ENCODE data around the gene KCNJ8. TPM values are rescaled to one million over a fixed set of nuclear protein-coding genes. Genes with fewer than 3 reads are reported as not detected.
A peak's percentile ranks its signal among the peaks of the same experiment; 100 is the strongest.
"Not testable (repeated sequence)": the region's sequence is repeated elsewhere in the genome, so short reads cannot be mapped to it uniquely, and the experiment has no call there.

Gene KCNJ8
- polyA plus RNA-seq (2013, experiment 1 of 2; ENCODE audit: insufficient read length), result 1.6 TPM
- polyA plus RNA-seq (2013, experiment 2 of 2; ENCODE audit: insufficient read length), result 1.1 TPM

DNA sequence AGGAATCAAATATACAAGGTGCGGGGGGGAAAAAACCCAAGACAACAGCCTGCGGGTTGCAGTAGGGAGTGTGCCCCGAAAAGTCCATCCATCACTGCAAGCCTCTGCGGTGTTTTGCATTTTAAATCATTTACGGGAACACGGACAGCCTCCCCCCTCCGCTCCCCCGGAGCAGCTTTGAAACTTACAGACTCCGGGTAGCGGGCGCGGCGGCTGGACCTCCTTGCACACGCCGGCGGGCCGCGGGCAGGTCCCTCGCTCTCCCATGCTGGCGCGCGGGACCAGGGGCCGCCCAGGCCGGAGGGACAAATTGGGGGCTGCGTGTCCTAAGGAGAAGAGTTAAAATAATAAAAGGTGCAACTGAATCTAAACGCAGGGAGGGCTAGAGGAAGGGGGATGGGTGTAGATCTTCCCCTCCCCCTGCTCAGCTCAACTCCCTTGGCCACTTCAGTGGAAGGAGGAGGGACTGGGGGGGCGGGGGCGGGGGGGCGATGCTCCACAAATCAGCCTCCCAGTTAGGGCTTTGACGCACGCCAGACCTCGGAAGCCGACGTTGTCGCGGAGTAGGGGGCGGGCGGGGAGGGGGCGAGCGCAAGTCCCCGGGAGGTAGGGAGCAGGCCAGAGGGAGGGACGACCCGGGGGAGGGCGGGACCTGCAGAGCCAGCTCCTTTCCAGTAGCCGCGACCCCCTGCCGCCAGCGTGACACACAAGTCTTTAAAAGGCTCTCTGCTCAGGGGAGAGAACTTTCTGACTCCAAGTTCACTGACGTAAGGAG is at the start of gene KCNJ8:
Gene KCNJ8, minus strand, starts transcription at position 349 of the 775 bp plus-strand sequence. CDS start 1,090 bp downstream, outside the sequence.
- peak; percentile 48 for DNase-seq

GRCh38 chr12:21823581-21823980 is 49.1 kb upstream of the KCNJ8 start:
- no peak for DNase-seq

GRCh38 chr12:21819678-21820077 is 45.2 kb upstream of the KCNJ8 start:
- no peak for DNase-seq

DNA sequence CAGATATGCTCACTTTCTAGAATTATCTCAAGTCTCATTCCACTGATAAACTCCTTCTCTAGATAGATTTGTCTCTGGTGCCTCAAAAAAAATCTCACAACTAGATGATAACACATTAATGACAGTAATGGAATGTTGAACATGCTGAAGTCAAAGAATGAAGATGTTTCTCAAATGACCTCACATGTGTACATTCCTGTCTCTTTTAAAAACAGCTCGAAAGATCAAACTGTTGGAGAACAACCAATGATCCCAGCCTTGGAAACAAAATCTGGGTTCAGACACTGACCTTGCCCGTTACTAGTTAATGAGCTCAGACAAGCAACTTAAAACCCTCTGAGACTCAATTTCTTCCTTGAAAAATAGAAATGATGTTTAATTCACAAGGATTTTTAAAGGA is 44.7 kb upstream of the KCNJ8 start:
- peak; percentile 60 for DNase-seq

GRCh38 chr12:21818627-21819026 is 44.1 kb upstream of the KCNJ8 start:
- peak; percentile 18 for DNase-seq

GRCh38 chr12:21815306-21816062 is 41.0 kb upstream of the KCNJ8 start:
- DNase-seq, result peak; percentile 74

GRCh38 chr12:21814814-21815213 is 40.3 kb upstream of the KCNJ8 start:
- no peak for DNase-seq

DNA sequence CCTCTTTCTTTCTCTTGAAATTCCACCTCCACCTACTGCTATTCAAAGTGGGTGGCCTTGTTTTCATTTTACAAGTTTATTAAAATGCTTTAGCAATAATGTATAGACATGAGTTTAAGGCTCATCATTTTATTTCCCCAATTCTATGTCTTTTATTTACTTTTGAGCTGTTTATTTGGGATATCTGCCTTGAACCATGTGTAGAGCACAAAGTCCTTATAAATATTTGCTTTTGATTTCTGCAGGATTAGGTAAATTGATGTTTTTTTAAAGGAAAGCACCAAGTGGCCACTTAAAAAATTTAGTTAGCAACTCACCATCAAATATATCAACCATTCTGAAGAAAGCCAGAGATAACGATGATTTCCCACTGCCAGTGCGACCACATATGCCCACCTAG is 39.8 kb upstream of the KCNJ8 start:
- no peak for DNase-seq

DNA sequence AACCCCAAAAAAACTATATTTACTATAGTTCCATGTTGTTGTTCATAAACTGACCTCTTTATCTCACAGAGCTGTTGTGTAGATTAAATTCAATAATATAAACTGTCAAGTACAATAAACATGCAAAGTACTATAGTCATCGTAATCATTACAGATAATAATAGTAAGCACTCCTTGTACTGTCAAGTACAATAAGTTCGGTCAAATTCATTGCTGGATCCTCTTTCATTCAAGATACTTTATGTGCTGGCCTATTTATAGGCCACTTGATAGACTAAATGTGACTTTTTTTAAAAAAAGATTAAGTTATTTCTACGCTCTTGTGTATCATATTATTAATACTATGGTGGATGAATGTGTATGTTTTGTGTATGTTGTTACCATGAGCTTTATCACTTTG is 39.2 kb upstream of the KCNJ8 start:
- DNase-seq, result no peak

GRCh38 chr12:21813125-21813524 is 38.6 kb upstream of the KCNJ8 start:
- no peak for DNase-seq

DNA sequence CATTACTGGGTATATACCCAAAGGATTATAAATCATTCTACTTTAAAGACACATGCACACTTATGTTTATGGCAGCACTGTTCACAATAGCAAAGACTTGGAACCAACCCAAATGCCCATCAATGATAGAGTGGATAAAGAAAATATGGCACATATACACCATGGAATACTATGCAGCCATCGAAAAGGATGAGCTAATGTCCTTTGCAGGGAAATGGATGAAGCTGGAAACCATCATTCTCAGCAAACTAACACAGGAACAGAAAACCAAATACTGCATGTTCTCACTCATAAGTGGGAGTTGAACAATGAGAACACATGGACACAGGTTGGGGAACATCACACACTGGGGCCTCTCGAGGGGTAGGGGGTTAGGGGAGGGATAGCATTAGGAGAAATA is 37.8 kb upstream of the KCNJ8 start:
- not testable (repeated sequence) for DNase-seq

DNA sequence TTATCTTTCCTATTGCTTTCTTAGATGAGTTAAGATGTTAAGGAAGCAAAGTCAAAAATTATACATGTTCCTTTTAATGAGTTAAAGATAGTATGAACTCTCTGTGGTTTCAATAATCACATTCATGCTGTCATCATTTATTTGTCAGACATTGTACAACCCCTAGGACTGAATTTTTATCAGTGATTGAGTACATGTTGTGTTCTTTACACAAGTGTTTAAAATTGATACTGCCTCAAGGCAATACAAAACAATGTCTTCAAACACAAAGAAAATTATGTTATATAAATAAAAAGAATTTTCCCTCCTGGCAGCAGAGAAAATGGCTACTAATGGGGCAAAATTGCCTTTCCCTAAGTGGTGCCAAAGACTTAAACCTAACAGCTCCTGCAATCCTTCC is 34.6 kb upstream of the KCNJ8 start:
- no peak for DNase-seq

DNA sequence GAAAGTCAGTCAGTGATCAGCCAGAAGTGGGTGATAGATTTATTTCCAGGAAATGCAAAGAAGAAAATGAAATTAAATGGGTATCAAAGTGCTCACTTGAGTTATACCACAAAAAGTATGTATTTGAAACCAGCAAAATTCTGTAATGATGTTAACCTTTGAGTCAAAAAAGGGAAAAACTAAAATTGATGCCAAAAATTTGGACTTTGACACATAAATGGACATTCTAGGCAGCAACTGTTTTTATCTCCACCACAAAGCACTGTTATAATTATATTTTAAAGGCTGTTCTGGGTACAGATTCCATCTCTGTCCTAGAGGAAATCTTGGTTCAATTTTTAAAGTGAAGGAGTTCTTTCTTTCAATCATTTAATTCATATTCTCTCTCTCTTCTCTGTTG is 31.7 kb upstream of the KCNJ8 start:
- no peak for DNase-seq

- no peak for DNase-seq
Measured at GRCh38 chr12:21801522-21802288, 27.2 kb upstream of the KCNJ8 start.

DNA sequence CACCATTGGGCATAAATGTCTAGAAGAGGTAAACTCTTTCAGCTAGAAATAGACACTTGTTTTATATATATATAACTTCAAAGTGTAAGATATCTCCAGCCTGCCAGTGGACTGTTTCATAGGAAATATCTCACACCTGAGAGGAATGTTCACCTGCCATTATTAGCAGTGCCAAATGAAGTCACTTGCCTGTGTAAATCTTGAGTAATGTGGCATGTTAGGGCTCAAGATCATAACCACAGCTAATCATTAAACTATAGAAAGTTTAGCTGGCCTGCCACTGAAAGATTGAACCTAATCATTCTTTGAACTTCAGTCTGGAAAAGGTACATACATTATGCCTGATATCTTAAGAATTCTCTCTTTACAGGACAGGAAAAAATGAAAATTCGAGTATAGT is 25.5 kb upstream of the KCNJ8 start:
- DNase-seq, result no peak

- peak; percentile 9 for DNase-seq
Measured at GRCh38 chr12:21797539-21797938, 23.0 kb upstream of the KCNJ8 start.

DNA sequence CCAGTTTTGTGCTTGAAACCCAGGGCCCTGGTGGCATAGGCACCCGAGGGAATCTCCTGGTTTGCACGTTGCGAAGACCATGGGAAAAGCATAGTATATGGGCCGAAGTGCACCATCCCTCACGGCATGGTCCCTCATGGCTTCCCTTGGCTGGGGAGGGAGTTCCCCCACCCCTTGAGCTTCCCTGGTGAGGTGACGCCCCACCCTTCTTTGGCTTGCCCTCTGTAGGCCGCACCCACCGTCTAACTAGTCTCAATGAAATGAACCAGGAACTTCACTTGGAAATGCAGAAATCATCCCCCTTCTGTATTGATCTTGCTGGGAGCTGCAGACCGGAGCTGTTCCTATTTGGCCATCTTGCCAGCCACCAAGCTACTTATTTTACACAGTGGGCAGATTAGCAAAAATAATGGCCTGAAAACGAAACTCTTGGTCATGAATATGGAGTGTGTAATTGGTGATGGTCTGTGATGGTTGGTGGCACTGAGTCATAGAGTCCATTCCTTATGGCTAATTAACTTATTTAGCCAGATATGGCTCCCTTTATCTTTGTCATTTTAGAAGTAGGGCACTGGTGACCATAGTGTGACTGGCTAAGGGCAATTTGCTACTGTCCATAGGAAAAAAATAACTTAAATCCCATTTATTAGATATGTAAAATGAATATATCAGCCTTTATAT is 21.3 kb upstream of the KCNJ8 start:
- no peak for DNase-seq

DNA sequence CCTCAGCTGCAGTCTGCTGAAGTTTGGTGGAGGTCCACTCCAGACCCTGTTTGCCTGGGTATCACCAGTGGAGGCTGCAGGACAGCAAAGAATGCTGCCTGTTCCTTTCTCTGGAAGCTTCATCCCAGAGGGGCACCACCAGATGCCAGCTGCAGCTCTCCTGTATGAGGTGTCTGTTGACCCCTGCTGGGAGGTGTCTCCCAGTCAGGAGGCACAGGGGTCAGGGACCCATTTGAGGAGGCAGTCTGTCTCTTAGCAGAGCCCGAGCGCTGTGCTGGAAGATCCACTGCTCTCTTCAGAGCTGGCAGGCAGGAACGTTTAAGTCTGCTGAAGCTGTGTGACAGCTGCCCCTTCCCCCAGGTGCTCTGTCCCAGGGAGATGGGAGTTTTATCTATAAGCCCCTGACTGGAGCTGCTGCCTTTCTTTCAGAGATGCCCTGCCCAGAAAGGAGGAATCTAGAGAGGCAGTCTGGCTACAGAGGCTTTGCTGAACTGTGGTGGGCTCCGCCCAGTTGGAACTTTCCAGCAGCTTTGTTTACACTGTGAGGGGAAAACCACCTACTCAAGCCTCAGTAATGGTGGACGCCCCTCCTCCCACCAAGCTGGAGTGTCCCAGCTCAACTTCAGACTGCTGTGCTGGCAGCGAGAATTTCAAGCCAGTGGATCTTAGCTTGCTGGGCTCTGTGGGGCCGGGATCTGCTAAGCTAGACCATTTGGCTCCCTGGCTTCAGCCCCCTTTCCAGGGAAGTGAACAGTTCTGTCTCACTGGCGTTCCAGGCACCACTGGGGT is 20.5 kb upstream of the KCNJ8 start:
- DNase-seq, result not testable (repeated sequence)

GRCh38 chr12:21789687-21790086 is 15.2 kb upstream of the KCNJ8 start:
- DNase-seq, result not testable (repeated sequence)

DNA sequence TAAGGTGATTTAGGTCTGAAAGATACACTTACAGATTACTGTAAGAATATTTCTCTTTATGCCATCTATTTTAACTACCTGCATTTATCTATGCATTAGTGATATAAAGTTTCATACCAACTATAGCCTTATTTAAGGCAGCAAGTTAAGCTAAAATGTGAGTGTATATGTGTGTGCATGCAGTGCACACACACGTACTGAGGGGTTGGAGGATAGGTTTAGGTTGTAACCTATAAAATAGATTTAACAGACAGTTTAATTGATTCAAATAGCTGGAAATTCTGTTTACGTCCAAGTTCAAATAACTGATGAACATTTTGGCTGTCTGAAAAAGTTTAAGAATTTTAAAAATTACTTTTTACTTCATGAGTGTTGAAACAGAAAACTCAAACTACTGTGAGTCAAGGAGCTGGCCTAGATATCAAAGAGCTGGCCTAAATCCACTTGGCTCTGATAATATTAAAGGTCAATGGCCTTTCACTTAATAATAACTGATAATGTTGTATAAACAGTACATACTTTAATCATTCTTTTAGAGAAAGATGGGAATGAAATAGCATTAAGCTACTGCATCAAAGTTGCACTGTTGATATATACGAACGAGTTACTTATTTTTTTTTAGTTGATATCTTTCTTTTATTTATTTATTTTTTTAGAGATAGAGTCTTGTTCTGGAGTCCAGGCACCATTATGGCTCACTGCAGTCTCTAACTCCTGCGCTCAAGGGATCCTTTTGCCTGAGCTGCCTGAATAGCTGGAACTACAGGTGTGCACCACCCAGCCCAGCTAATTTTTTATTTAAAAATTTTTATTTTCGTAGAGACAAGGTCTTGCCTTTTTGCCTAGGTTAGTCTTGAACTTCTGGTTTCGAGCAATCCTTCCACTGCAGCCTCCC is 13.8 kb upstream of the KCNJ8 start:
- DNase-seq, result no peak

All from fibroblast of skin of back (primary cell).